Measurements from ENCODE around the gene UBE2L3. TPM values are rescaled to one million over a fixed set of nuclear protein-coding genes. Genes with fewer than 3 reads are reported as not detected.
"Not testable (repeated sequence)": the region's sequence is repeated elsewhere in the genome, so short reads cannot be mapped to it uniquely, and the experiment has no call there.

The UBE2L3 gene
- polyA plus RNA-seq, 1 donor from 2014 or later, result 106 TPM

GRCh38 chr22:21587803-21588611 is 20.5 kb downstream of the UBE2L3 start:
- Mint-ChIP-seq H3K27me3 (no peaks in the 10 kb centered on the region), H3K4me3 (peak overlapping the region; percentile 2 to 85 (median 67)), H3K27ac (peak overlapping the region; percentile 40 to 94 (median 57)), H3K9me3 (no peaks in the 10 kb centered on the region), H3K4me1 (peaks cover 39 to 45% (median 40%) of the 10 kb centered on the region in 3 donors), H3K36me3 (peaks cover 5% of the 10 kb centered on the region)

- peaks cover 5% of the 10 kb centered on the region for H3K36me3 Mint-ChIP-seq
- H3K4me3 Mint-ChIP-seq, result peak overlapping the region in 1 of 4 donors; percentile 45
- no peaks in the 10 kb centered on the region for H3K9me3 Mint-ChIP-seq
- peaks cover 42 to 47% (median 44%) of the 10 kb centered on the region in 3 donors for H3K4me1 Mint-ChIP-seq
- peak overlapping the region in 2 of 3 donors; percentile 4 to 31 for H3K27ac Mint-ChIP-seq
- H3K27me3 Mint-ChIP-seq, result no peaks in the 10 kb centered on the region
Measured at GRCh38 chr22:21589396-21589795, 21.9 kb downstream of the UBE2L3 start.

- Mint-ChIP-seq H3K9me3 (no peaks in the 10 kb centered on the region), H3K4me1 (peaks cover 37 to 41% (median 39%) of the 10 kb centered on the region in 3 donors), H3K27ac (peak overlapping the region; percentile 78 to 83 (median 83)), H3K27me3 (no peaks in the 10 kb centered on the region), H3K4me3 (peak overlapping the region in 3 of 4 donors; percentile 35 to 74 (median 46)), H3K36me3 (peaks cover 1% of the 10 kb centered on the region)
Measured at GRCh38 chr22:21590809-21591641, 23.5 kb downstream of the UBE2L3 start.

GRCh38 chr22:21591695-21592094 is 24.2 kb downstream of the UBE2L3 start:
- H3K4me1 Mint-ChIP-seq, result peaks cover 37 to 41% (median 39%) of the 10 kb centered on the region in 3 donors
- no peaks in the 10 kb centered on the region for H3K27me3 Mint-ChIP-seq
- peak overlapping the region in 1 of 4 donors; percentile 73 for H3K4me3 Mint-ChIP-seq
- no peaks in the 10 kb centered on the region for H3K9me3 Mint-ChIP-seq
- H3K36me3 Mint-ChIP-seq, result peaks cover 1% of the 10 kb centered on the region
- H3K27ac Mint-ChIP-seq, result peak overlapping the region in 1 of 3 donors; percentile 78

GRCh38 chr22:21592422-21592821 is 24.9 kb downstream of the UBE2L3 start:
- Mint-ChIP-seq H3K4me3 (peak overlapping the region in 1 of 4 donors; percentile 63), H3K27me3 (no peaks in the 10 kb centered on the region), H3K4me1 (peaks cover 34 to 39% (median 36%) of the 10 kb centered on the region in 3 donors), H3K9me3 (no peaks in the 10 kb centered on the region), H3K27ac (no peak overlapping the region), H3K36me3 (peaks cover 1% of the 10 kb centered on the region)

- Mint-ChIP-seq H3K36me3 (peaks cover 1% of the 10 kb centered on the region), H3K27ac (peak overlapping the region in 1 of 3 donors; percentile 71), H3K9me3 (no peaks in the 10 kb centered on the region), H3K27me3 (no peaks in the 10 kb centered on the region), H3K4me1 (peaks cover 28 to 34% (median 30%) of the 10 kb centered on the region in 3 donors), H3K4me3 (no peak overlapping the region)
Measured at GRCh38 chr22:21593406-21594232, 26.1 kb downstream of the UBE2L3 start.

- no peaks in the 10 kb centered on the region for H3K9me3 Mint-ChIP-seq
- H3K4me1 Mint-ChIP-seq, result peaks cover 25 to 32% (median 29%) of the 10 kb centered on the region in 3 donors
- no peaks in the 10 kb centered on the region for H3K27me3 Mint-ChIP-seq
- no peak overlapping the region for H3K27ac Mint-ChIP-seq
- peaks cover 3% of the 10 kb centered on the region for H3K36me3 Mint-ChIP-seq
- H3K4me3 Mint-ChIP-seq, result no peak overlapping the region
Measured at GRCh38 chr22:21594865-21595452, 27.4 kb downstream of the UBE2L3 start.

GRCh38 chr22:21596356-21597135 is 29.0 kb downstream of the UBE2L3 start:
- not testable (repeated sequence) for H3K4me3 Mint-ChIP-seq, H3K36me3 Mint-ChIP-seq, H3K9me3 Mint-ChIP-seq, H3K27me3 Mint-ChIP-seq, H3K27ac Mint-ChIP-seq
- H3K4me1 Mint-ChIP-seq, result peaks cover 14 to 22% (median 20%) of the 10 kb centered on the region in 3 donors

- Mint-ChIP-seq H3K4me1 (peaks cover 18 to 23% (median 21%) of the 10 kb centered on the region in 3 donors), H3K27me3 (no peaks in the 10 kb centered on the region), H3K27ac (peak overlapping the region in 1 of 3 donors; percentile 39), H3K9me3 (no peaks in the 10 kb centered on the region), H3K4me3 (no peak overlapping the region), H3K36me3 (peaks cover 2% of the 10 kb centered on the region)
Measured at GRCh38 chr22:21598302-21598701, 30.8 kb downstream of the UBE2L3 start.

GRCh38 chr22:21599053-21599893 is 31.8 kb downstream of the UBE2L3 start:
- no peaks in the 10 kb centered on the region for H3K9me3 Mint-ChIP-seq
- peak overlapping the region in 2 of 4 donors; percentile 28 to 80 for H3K4me3 Mint-ChIP-seq
- H3K27me3 Mint-ChIP-seq, result no peaks in the 10 kb centered on the region
- peaks cover 10 to 21% (median 20%) of the 10 kb centered on the region in 3 donors for H3K4me1 Mint-ChIP-seq
- H3K27ac Mint-ChIP-seq, result peak overlapping the region; percentile 48 to 90 (median 71)
- H3K36me3 Mint-ChIP-seq, result peaks cover 2% of the 10 kb centered on the region

- Mint-ChIP-seq H3K9me3 (no peaks in the 10 kb centered on the region), H3K4me1 (peaks cover 6 to 26% (median 24%) of the 10 kb centered on the region in 3 donors), H3K4me3 (no peak overlapping the region), H3K27ac (peak overlapping the region in 1 of 3 donors; percentile 86), H3K36me3 (peaks cover 2% of the 10 kb centered on the region), H3K27me3 (no peaks in the 10 kb centered on the region)
Measured at GRCh38 chr22:21602579-21602978, 35.1 kb downstream of the UBE2L3 start.

- peaks cover 2% of the 10 kb centered on the region for H3K36me3 Mint-ChIP-seq
- H3K4me1 Mint-ChIP-seq, result peaks cover 9 to 23% (median 22%) of the 10 kb centered on the region in 3 donors
- H3K9me3 Mint-ChIP-seq, result no peaks in the 10 kb centered on the region
- no peak overlapping the region for H3K4me3 Mint-ChIP-seq
- H3K27me3 Mint-ChIP-seq, result no peaks in the 10 kb centered on the region
- no peak overlapping the region for H3K27ac Mint-ChIP-seq
Measured at GRCh38 chr22:21603973-21604372, 36.5 kb downstream of the UBE2L3 start.
